Measurements from ENCODE around the gene CD14. TPM values are rescaled to one million over a fixed set of nuclear protein-coding genes. Genes with fewer than 3 reads are reported as not detected.
"Not testable (repeated sequence)": the region's sequence is repeated elsewhere in the genome, so short reads cannot be mapped to it uniquely, and the experiment has no call there.

Gene CD14
- total and polyA plus RNA-seq, 8 donors: 4.3 to 45.8 (median 14.7) TPM

DNA sequence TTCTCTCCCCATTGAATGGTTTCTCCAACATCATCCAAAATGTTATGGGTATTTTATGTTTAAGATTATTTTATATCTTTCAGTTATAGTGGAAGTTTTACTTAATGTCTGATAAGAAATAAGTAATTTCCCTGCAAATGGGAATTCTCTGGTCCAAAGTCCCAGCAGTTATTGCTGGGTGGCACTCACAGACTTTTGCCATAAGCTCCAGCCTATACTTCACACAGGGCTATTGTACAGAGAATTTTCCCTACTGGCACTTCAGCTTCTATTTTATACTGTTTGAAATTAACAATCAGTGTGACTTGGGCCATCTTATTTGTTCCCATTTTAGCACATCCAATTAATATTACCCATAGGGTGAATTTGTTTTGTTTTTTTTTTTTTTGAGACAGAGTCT is 32.9 kb downstream of the CD14 start:
- H3K4me1 ChIP-seq: peaks cover 0 to 9% (median 0%) of the 10 kb centered on the region in 3 donors
- FAIRE-seq (no peak), DNase-seq (no peak), ATAC-seq (no peak)
- intact Hi-C loops (cut with DNase I): no loop called here
- TF ChIP-seq, protein P1, sequence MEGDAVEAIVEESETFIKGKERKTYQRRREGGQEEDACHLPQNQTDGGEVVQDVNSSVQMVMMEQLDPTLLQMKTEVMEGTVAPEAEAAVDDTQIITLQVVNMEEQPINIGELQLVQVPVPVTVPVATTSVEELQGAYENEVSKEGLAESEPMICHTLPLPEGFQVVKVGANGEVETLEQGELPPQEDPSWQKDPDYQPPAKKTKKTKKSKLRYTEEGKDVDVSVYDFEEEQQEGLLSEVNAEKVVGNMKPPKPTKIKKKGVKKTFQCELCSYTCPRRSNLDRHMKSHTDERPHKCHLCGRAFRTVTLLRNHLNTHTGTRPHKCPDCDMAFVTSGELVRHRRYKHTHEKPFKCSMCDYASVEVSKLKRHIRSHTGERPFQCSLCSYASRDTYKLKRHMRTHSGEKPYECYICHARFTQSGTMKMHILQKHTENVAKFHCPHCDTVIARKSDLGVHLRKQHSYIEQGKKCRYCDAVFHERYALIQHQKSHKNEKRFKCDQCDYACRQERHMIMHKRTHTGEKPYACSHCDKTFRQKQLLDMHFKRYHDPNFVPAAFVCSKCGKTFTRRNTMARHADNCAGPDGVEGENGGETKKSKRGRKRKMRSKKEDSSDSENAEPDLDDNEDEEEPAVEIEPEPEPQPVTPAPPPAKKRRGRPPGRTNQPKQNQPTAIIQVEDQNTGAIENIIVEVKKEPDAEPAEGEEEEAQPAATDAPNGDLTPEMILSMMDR (IDR thresholded peaks at IDR 0.05): no peak
- H3K27ac ChIP-seq: no peak overlapping the region
- no peaks in the 10 kb centered on the region for H3K36me3 ChIP-seq
- H3K9me3 ChIP-seq: no peaks in the 10 kb centered on the region
- H3K4me3 ChIP-seq: no peak overlapping the region
- no peaks in the 10 kb centered on the region for H3K27me3 ChIP-seq

- FAIRE-seq: no peak
- intact Hi-C loops (cut with DNase I): no loop called here
- Histone ChIP-seq H3K27ac (no peak overlapping the region), H3K4me1 (peaks cover 0 to 10% (median 0%) of the 10 kb centered on the region in 3 donors), H3K4me3 (no peak overlapping the region), H3K9me3 (no peaks in the 10 kb centered on the region), H3K27me3 (no peaks in the 10 kb centered on the region), H3K36me3 (no peaks in the 10 kb centered on the region)
- no peak for ATAC-seq
- 88 to 89% methylated on average over 2 of the region's 2 CpGs for WGBS, 2 donors
- TF ChIP-seq, protein P1 (IDR thresholded peaks at IDR 0.05): no peak
- DNase-seq: no peak
These were observed 34.1 kb downstream of the CD14 start for GRCh38 chr5:140598836-140599235.

GRCh38 chr5:140596321-140596741 is 36.6 kb downstream of the CD14 start:
- Histone ChIP-seq H3K27ac (peak overlapping the region in 3 of 4 donors; percentile 8 to 50 (median 49)), H3K4me3 (peak overlapping the region in 1 of 4 donors; percentile 14), H3K4me1 (peaks cover 0 to 10% (median 0%) of the 10 kb centered on the region in 3 donors), H3K36me3 (no peaks in the 10 kb centered on the region), H3K9me3 (no peaks in the 10 kb centered on the region), H3K27me3 (no peaks in the 10 kb centered on the region)
- DNase-seq (peak in 1 of 6 donors; percentile 31), ATAC-seq (peak; percentile 67 to 85 (median 78)), FAIRE-seq (no peak)
- intact Hi-C loops (cut with DNase I): no loop called here
- TF ChIP-seq, protein P1 (IDR thresholded peaks at IDR 0.05): no peak
- 16 to 24% methylated on average over 1 of the region's 1 CpG for WGBS, 2 donors

- H3K27me3 ChIP-seq: no peaks in the 10 kb centered on the region
- no peak overlapping the region for H3K4me3 ChIP-seq
- peak in 1 of 6 donors; percentile 48 for DNase-seq
- FAIRE-seq: no peak
- H3K9me3 ChIP-seq: no peaks in the 10 kb centered on the region
- 68 to 70% methylated on average over 5 of the region's 5 CpGs for WGBS, 2 donors
- H3K36me3 ChIP-seq: no peaks in the 10 kb centered on the region
- H3K4me1 ChIP-seq: peaks cover 0 to 10% (median 0%) of the 10 kb centered on the region in 3 donors
- TF ChIP-seq, protein P1 (IDR thresholded peaks at IDR 0.05): no peak
- H3K27ac ChIP-seq: peak overlapping the region in 3 of 4 donors; percentile 4 to 46 (median 8)
- intact Hi-C loops (cut with DNase I): no loop called here
- ATAC-seq: peak in 3 of 4 donors; percentile 37 to 75 (median 72)
These were observed 37.3 kb downstream of the CD14 start for GRCh38 chr5:140595538-140596300.

DNA sequence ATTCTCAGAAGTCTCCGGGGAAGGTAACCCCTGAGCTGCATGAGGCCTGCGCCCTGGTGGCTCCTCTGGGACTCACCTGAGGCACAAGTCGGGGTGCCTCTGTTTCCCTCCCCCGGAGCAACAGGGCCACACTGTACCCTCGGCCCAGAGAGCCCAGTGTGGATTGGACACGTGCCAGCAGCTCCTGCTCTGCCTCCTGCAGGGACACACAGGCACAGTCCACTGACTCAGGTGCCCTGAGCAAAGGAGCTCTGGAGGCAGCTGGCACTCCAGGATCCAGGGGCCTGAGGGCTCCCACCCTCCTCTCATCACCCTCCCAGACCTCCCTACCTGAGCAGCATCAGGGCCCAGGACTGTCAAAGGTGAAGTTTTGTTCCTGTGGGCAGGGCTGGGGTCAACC is 38.8 kb downstream of the CD14 start:
- H3K4me1 ChIP-seq: peaks cover 0 to 10% (median 0%) of the 10 kb centered on the region in 3 donors
- no peaks in the 10 kb centered on the region for H3K27me3 ChIP-seq
- no peak for FAIRE-seq
- H3K27ac ChIP-seq: no peak overlapping the region
- no peak overlapping the region for H3K4me3 ChIP-seq
- H3K9me3 ChIP-seq: no peaks in the 10 kb centered on the region
- no peak for ATAC-seq
- peak in 3 of 6 donors; percentile 51 to 77 (median 61) for DNase-seq
- TF ChIP-seq, protein P1 (IDR thresholded peaks at IDR 0.05): no peak
- intact Hi-C loops (cut with DNase I): no loop called here
- WGBS, 2 donors: 66 to 69% methylated on average over 6 of the region's 6 CpGs
- H3K36me3 ChIP-seq: no peaks in the 10 kb centered on the region

DNA sequence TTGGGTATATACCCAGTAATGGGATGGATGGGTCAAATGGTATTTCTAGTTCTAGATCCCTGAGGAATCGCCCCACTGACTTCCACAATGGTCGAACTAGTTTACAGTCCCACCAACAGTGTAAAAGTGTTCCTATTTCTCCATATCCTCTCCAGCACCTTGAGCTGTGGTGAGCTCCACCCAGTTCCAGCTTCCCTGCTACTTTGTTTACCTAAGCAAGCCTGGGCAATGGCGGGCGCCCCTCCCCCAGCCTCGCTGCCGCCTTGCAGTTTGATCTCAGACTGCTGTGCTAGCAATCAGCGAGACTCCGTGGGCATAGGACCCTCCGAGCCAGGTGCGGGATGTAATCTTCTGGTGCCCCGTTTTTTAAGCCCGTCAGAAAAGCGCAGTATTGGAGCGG is 39.9 kb downstream of the CD14 start:
- H3K27ac ChIP-seq; H3K36me3 ChIP-seq; H3K9me3 ChIP-seq; ATAC-seq; DNase-seq; FAIRE-seq; intact Hi-C loops (cut with DNase I); H3K4me1 ChIP-seq; H3K27me3 ChIP-seq: not testable (repeated sequence)
- WGBS, 2 donors: 25 to 27% methylated on average over 11 to 12 of the region's 14 CpGs
- peak overlapping the region in 1 of 4 donors; percentile 10 for H3K4me3 ChIP-seq

Measured in pancreas (tissue), 10 donors.